HG03460 (cell line): ENCODE data around the gene SSX4B.
"Not testable (repeated sequence)": the region's sequence is repeated elsewhere in the genome, so short reads cannot be mapped to it uniquely, and the experiment has no call there.

Source experiments
- ATAC-seq: cut with Tn5 transposase; IDR thresholded peaks from one replicate; pipeline ENCODE4 v1.9.1; 2021; ENCODE audit not compliant: unreplicated experiment

SSX4B gene, protein sequence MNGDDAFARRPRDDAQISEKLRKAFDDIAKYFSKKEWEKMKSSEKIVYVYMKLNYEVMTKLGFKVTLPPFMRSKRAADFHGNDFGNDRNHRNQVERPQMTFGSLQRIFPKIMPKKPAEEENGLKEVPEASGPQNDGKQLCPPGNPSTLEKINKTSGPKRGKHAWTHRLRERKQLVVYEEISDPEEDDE

DNA sequence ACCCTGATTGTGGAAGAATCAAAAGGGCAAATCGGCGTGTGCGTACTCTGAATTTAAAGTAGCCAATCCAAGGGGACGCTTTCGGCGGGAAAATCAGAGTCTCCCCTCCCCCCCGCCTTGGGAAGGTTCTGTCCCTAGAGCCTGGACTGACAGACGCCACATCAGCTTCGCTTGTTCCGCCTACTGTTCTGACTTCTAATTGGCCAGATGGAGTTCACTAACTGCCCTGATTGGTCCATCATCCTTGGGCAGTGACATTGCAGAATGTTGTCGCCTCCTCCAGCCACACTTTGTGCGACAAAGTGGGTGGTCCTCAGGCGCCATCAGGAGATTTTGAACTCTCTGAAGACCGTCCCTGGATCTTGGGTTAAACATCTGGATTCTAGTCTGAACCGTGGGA lies at the start of gene SSX4B:
Gene SSX4B (minus strand): TSS at position 101 of the 400 bp plus-strand sequence. CDS start 588 bp downstream, outside the sequence.
- ATAC-seq: not testable (repeated sequence)

DNA sequence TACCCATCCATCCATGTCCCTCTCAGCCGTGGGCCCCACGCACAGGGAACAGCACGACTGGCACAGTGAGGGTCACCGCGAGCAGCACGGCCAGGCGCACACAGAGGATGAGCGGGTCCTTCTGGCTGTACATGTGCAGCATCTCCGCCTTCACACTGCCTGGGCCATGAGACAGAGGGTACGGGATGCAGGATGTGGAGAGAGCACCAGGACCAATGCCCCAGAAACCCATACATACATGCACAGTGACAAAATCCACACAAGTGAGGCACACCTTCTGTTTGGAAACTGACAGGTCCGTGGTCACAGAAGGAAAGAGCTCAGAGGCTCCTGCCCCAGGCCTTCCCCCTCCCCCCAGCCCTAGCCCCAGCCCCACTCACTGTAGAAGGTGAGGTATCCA lies 48.8 kb upstream of the SSX4B start:
- ATAC-seq: no peak

DNA sequence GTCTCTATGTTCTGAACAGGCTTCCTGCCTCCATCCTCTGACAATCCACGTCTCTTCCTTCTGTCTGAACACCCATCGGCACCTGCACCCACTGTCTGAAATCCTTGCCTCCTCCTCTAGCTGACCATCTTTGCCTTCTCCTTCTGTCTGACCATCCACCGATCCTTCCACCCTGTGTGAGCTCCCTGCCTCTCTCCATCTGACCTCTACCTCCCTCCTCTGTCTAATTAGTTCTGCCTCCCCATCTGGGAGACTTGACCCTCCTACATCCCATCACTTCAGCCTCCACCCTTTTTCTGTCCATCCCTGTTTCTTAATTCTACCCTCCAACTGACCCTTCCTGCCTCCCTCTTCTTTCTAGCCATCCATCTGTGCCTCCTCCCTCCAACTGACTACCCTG lies 48.3 kb upstream of the SSX4B start:
- no peak for ATAC-seq

DNA sequence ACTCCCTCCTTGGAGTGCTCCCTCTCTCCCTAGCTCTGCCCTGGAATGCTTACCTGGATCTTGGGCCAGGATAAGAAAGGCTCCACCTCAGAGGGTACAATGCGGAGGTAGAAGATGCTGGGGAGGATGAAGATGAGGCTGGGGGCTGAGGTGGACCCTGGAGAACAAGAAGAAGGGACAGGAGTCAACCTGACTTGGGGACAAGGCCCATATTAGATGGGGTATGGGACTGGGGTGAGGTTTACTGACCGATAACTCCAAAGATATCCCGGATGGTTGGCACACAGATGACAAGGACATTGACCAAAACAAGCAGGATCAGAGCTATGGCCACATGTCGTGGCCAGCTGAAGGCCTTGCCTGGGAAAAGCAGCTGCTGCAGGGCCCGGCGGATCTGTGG lies 47.7 kb upstream of the SSX4B start:
- ATAC-seq: no peak

DNA sequence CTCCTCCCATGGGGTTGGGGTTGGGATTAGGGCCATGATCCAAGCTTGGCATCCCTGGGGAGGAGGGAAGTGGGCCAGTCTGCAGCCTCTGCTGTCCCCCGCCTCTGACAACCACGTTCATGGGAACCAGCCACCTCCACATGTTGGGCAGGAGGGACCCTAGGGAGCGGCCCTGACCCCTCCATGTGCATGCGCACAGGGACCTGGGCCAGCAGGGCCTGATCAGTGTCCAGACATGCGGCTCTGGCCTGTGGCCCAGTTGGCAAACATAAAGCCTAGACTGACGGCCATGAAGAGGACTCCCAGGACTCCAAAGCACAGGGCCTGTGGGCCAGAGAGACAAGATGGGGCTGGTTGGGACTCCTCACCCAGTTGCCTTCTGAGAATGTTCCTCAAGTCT lies 47.0 kb upstream of the SSX4B start:
- ATAC-seq: no peak

DNA sequence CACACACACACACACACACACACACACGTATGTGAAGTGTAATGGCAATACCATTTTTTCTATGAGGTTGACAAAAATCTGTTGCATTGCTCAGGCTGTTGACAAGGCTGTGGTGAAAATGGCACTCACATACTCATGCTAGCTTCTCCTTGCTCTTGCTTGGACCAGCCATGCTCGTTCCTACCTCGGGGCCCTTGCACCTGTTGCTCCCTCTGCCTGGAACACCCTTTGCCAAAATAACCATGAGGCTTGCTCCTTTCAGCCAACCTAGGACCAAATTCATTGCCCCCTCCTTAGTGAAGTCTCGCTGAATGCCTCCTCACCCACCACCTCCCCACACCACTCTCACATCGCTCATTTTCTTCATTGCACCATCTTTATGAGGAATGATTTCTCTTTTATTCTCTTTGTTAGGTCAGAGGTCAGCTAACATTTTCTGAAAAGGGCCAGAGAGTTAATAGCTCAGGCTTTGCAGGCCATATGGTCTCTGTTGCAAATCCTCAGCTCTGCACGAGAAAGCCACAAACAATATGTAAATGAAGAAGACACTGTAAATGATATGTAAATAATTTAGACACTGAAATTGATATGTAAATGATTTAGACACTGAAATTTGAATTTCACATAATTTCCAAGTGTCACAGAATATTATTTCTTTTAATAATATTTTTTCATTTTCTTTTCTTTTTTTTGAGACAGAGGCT lies 45.0 kb upstream of the SSX4B start:
- ATAC-seq: no peak

DNA sequence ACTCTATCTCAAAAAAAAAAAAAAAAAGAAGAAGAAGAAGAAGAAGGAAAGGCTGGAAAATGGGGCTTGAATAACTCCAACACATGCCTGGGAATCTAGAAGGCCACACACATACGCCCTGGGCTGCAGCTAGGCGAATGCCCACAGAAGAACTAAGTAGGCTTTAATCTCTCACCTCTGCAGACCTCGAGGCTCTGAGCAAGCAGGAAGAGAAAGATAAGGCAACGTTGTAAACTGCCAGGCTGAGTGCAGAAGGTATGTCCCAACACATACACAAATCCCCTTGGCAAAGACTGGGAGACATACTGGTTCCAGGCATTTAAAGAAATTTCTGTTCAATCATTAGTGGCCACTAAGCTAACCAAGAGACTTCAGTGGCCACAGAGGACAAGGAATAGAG lies 39.9 kb upstream of the SSX4B start:
- ATAC-seq: no peak

DNA sequence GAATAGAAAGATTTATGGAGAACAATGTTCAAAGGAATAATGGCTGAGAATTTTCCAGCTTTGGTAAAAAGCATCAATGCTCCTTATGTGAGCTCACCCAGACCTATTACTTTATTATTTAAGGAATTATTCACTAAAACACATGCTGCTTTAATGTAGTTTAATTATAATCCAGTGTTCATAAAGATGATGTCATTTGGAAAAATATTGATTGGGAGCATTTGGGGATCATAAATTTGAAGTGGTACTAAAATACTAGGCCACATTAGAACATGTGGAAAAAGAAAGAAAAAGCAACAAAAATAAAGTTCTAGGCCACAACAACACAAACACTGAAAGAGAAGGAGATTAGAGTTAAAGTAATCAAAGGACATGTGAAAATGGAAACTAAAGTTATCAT lies 38.3 kb upstream of the SSX4B start:
- no peak for ATAC-seq

DNA sequence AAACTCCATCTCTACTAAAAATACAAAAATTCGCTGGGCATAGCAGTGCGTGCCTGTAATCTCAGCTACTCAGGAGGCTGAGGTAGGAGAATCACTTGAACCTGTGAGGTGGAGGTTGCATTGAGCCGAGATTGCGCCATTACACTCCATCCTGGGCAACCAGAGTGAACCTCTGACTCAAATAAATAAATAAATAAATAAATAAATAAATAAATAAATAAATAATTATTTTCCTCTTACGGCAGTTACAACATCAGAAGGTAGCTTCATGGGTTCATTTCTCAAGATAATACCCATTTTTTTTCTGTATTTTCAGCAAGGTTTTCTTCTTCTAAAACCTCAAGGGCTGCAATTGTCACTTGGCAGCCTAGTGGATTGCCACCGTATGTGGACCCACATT lies 35.4 kb upstream of the SSX4B start:
- not testable (repeated sequence) for ATAC-seq

DNA sequence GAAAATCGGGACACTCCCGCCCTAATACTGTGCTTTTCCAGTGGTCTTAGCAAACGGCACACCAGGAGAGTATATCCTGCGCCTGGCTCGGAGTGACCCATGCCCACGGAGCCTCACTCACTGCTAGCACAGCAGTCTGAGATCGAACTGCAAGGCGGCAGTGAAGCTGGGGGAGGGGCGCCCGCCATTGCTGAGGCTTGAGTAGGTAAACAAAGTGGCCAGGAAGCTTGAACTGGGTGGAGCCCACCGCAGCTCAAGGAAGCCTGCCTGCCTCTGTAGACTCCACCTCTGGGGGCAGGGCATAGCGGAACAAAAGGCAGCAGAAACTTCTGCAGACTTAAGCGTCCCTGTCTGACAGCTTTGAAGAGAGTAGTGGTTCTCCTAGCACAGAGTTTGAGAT lies 22.0 kb upstream of the SSX4B start:
- not testable (repeated sequence) for ATAC-seq

DNA sequence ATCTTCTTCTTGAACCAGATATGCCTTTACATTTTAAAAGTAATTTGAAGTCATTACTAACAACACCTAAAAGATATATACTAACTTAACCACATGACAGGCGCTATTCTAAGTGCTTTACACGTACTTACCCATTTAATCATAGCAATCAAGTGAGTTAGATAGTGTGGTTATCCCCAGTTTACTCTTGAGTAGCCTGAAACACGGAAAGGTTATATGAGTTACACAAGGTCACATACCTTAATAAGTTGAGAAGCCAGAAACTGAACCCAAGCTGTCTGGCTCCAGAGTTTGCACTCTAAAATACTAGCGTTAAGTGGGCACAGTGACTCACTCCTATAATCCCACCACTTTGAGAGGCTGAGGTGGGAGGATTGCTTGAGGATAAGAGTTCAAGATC lies 18.4 kb upstream of the SSX4B start:
- not testable (repeated sequence) for ATAC-seq

DNA sequence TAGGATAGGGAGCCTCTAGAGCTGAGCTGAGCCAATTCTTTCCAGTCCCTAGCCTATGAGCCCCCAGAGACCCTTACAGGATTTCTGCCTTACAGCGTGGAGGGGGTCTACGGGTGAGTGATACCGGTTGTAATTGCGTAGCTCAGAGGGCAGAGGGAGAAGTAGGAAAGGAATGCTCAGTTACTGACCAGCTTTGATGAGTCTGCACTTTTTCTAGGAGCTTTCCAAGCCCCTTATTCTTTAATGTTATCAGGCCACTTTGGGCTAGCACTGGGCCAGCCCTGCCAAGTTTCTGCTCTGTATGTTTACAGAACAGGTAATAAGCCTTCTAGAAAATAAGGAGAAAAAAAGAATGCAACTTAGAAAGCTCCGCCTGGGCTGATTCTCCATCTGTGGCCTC lies 17.8 kb upstream of the SSX4B start:
- not testable (repeated sequence) for ATAC-seq

DNA sequence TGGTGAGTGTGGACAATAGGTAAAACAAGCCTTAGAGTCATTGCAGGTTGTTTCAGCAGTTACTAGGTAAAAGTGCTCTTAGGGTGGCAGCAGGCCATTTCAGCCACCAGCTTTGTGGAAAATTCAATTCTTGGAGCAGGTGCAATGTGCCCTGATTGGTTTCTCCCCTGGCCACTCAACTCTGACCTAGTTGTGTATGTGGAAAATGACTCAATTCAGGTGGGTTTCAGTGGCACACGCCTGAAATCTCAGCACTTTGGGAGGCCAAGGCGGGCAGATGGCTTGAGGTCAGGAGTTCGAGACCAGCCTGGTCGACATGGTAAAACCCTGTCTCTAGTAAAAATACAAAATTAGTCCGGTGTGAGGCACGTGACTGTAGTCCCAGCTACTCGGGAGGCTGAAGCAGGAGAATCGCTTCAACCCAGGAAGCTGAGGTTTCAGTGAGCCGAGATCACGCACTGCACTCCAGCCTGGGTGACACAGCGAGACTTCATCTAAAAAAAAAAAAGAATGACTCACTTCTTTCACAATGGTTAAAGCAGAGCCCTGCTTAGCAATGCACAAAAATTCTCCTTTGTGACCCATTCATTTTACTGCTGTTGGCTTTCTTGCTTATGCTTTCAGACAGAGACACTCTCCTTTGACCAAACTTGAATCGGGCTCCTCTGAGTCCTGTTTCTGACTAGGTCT lies 15.4 kb upstream of the SSX4B start:
- ATAC-seq: not testable (repeated sequence)

DNA sequence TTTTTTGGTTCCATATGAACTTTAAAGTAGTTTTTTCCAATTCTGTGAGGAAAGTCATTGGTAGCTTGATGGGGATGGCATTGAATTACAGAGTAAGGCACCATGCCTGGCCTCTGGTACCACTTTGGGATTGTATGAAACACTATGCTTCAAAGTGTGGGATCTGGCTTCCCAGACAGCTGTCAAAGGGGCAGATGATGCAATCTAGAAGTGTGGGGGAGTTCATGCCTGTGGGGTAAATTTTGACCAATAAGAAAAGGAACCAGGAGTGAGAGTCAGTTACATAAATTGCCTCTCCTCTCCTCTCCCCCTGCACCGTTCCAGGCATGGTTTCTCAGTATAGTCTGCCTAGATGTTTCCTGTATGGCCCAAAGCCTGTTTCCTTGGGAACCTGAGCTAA lies 13.9 kb downstream of the SSX4B start:
- ATAC-seq: not testable (repeated sequence)

DNA sequence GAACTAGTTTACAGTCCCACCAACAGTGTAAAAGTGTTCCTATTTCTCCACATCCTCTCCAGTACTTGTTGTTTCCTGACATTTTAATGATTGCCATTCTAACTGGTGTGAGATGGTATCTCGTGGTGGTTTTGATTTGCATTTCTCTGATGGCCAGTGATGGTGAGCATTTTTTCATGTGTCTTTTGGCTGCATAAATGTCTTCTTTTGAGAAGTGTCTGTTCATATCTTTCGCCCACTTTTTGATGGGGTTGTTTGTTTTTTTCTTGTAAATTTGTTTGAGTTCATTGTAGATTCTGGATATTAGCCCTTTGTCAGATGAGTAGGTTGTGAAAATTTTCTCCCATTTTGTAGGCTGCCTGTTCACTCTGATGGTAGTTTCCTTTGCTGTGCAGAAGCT lies 14.8 kb downstream of the SSX4B start:
- ATAC-seq: not testable (repeated sequence)

DNA sequence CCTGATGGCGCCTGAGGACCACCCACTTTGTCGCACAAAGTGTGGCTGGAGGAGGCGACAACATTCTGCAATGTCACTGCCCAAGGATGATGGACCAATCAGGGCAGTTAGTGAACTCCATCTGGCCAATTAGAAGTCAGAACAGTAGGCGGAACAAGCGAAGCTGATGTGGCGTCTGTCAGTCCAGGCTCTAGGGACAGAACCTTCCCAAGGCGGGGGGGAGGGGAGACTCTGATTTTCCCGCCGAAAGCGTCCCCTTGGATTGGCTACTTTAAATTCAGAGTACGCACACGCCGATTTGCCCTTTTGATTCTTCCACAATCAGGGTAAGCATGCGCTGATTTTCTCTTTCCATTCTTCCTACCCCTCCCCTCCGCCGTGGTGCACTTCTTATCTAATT lies 28.5 kb downstream of the SSX4B start, which contains the start of gene SSX4:
Gene SSX4 (plus strand): TSS at position 301 of the 400 bp plus-strand sequence. CDS start 515 bp downstream, outside the sequence.
- ATAC-seq: not testable (repeated sequence)

DNA sequence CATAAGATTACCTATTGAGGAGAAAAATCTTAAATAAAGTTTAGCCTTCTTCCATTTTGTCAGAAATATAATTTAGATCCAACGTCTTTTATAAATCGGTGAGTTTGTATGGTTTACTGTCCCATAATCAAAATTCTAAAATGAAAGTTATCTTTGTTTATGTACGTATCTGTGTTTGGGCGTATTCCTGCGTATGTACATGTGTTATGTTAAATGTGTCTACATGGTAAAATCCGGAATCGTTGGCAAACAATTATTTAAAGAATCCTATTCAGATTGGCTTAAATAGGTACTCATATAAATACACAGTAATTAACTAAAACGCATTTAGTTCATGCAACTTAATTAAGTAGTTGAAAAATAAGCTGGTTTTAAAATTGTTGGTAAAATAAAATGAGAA lies 41.4 kb downstream of the SSX4B start:
- ATAC-seq: not testable (repeated sequence)

DNA sequence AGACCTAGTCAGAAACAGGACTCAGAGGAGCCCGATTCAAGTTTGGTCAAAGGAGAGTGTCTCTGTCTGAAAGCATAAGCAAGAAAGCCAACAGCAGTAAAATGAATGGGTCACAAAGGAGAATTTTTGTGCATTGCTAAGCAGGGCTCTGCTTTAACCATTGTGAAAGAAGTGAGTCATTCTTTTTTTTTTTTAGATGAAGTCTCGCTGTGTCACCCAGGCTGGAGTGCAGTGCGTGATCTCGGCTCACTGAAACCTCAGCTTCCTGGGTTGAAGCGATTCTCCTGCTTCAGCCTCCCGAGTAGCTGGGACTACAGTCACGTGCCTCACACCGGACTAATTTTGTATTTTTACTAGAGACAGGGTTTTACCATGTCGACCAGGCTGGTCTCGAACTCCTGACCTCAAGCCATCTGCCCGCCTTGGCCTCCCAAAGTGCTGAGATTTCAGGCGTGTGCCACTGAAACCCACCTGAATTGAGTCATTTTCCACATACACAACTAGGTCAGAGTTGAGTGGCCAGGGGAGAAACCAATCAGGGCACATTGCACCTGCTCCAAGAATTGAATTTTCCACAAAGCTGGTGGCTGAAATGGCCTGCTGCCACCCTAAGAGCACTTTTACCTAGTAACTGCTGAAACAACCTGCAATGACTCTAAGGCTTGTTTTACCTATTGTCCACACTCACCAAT lies 43.9 kb downstream of the SSX4B start:
- ATAC-seq: not testable (repeated sequence)

DNA sequence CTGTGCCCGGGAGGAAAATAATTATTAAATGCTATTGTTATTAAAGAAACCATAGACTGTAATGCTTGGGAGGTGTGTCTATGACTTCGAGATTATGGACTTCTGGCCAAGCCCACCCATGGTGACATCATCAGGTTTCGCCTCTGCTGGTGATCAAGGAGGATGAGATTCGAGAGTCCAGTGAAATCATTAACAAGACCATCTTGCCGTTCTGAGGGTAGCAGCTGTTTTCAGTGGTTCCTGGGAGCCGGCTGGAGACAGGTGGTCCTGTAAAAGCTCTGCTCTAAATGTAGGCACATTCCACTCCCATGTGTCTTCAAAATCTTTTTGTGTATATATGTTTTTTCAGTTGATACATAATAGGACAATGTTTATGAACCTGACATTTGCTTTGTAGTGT lies 52.5 kb downstream of the SSX4B start:
- ATAC-seq: not testable (repeated sequence)

DNA sequence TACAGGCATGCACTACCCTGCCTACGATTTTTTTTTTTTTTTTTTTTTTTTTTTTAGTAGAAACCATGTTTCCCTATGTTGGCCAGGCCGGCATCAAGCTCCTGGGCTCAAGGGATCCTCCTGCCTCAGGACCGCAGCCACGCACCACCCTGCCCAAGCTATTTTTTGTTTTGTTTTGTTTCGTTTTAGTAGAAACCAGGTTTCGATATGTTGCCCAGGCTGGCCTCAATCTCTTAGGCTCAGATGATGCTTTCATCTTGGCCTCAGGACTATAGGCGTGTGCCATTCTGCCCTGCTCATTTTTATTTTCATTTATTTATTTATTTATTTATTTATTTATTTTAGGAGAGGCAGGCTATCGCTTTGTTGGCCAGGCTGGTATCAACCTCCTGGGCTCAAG lies 54.1 kb downstream of the SSX4B start:
- ATAC-seq: no peak

DNA sequence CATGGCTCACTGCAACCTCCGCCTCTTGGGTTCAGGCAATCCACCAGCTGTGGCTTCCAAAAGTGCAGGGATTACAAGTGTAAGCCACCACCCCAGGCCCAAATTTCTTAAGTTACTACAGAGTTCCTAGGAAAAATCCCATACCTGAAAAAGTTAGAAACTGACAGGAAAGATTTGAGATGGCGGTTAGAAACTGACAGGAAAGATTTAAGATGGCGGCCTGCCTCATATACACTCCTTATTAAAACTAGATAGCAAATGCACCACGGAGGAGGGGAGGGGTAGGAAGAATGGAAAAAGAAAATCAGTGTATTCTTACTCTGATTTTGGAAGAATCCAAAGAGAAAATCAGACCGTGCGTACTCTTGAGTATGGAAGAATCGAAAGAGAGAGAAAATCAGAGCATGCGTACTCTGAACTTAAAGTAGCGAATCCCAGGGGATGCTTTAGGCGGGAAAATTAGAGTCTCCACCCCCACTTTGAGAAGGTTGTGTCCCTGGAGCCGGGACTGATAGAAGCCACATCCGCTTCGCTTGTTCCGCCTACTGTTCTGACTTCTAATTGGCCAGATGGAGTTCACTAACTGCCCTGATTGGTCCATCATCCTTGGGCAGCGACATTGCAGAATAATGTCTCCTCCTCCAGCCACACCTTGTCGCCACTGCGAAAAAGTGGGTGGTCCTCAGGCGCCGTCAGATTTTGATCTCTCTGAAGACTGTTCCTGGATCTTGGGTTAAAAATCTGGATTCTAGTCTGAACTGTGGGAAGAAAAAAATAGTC lies 55.3 kb downstream of the SSX4B start, which contains the start of gene SSX3:
Gene SSX3 (minus strand): TSS at position 389 of the 780 bp plus-strand sequence. CDS start 1,454 bp downstream, outside the sequence.
- not testable (repeated sequence) for ATAC-seq
